GM18858 (cell line): Measurements from ENCODE around the gene GLTPD2.

ENCODE experiments used
- ATAC-seq: cut with Tn5 transposase; IDR thresholded peaks from one replicate; pipeline ENCODE4 v1.9.1; 2021; ENCODE audit not compliant: unreplicated experiment

The GLTPD2 gene

GRCh38 chr17:4771519-4772234 lies 17.1 kb upstream of the GLTPD2 start, which contains the start of gene TM4SF5:
TSS of gene TM4SF5 (plus strand) at chr17:4771886. CDS start at chr17:4771923, 37 bp downstream.
- ATAC-seq: no peak

- ATAC-seq: no peak
Measured at GRCh38 chr17:4772235-4772613, 16.5 kb upstream of the GLTPD2 start.

- ATAC-seq: no peak
Measured at GRCh38 chr17:4777969-4778760, 10.6 kb upstream of the GLTPD2 start.

GRCh38 chr17:4780325-4780955 lies 8.3 kb upstream of the GLTPD2 start:
- ATAC-seq: no peak

- no peak for ATAC-seq
Measured at GRCh38 chr17:4782652-4783051, 6.1 kb upstream of the GLTPD2 start.

GRCh38 chr17:4785311-4786105 lies 3.3 kb upstream of the GLTPD2 start:
- no peak for ATAC-seq

- ATAC-seq: no peak
Measured at GRCh38 chr17:4786106-4786511, 2.7 kb upstream of the GLTPD2 start, which contains the start of gene VMO1. TSS of gene VMO1 (minus strand) at chr17:4786364. CDS start at chr17:4786352, 12 bp downstream.

- no peak for ATAC-seq
Measured at GRCh38 chr17:4786516-4786915, 2.2 kb upstream of the GLTPD2 start.

GRCh38 chr17:4788159-4788806 lies 481 bp upstream of the GLTPD2 start:
- ATAC-seq: no peak

GRCh38 chr17:4789701-4789950 lies 862 bp downstream of the GLTPD2 start:
- no peak for ATAC-seq

GRCh38 chr17:4789951-4790704 lies 1.4 kb downstream of the GLTPD2 start:
- ATAC-seq: peak; percentile 72

- no peak for ATAC-seq
Measured at GRCh38 chr17:4790705-4791088, 1.9 kb downstream of the GLTPD2 start.

- ATAC-seq: no peak
Measured at GRCh38 chr17:4795168-4795567, 6.4 kb downstream of the GLTPD2 start.

GRCh38 chr17:4796552-4796920 lies 7.8 kb downstream of the GLTPD2 start:
- no peak for ATAC-seq

- ATAC-seq: no peak
Measured at GRCh38 chr17:4800462-4801196, 11.9 kb downstream of the GLTPD2 start.

- ATAC-seq: no peak
Measured at GRCh38 chr17:4802228-4802627, 13.5 kb downstream of the GLTPD2 start, which contains the start of gene C17orf114. TSS of gene C17orf114 (minus strand) at chr17:4802328.

GRCh38 chr17:4806456-4806776 lies 17.7 kb downstream of the GLTPD2 start:
- no peak for ATAC-seq

- peak; percentile 62 for ATAC-seq
Measured at GRCh38 chr17:4806777-4807604, 18.2 kb downstream of the GLTPD2 start, which contains the start of gene PLD2. TSS of gene PLD2 (plus strand) at chr17:4807152. CDS start at chr17:4807773, 621 bp downstream.
